ENCODE results near the gene LAPTM4A.
"Not testable (repeated sequence)": the region's sequence is repeated elsewhere in the genome, so short reads cannot be mapped to it uniquely, and the experiment has no call there.

LAPTM4A gene

DNA sequence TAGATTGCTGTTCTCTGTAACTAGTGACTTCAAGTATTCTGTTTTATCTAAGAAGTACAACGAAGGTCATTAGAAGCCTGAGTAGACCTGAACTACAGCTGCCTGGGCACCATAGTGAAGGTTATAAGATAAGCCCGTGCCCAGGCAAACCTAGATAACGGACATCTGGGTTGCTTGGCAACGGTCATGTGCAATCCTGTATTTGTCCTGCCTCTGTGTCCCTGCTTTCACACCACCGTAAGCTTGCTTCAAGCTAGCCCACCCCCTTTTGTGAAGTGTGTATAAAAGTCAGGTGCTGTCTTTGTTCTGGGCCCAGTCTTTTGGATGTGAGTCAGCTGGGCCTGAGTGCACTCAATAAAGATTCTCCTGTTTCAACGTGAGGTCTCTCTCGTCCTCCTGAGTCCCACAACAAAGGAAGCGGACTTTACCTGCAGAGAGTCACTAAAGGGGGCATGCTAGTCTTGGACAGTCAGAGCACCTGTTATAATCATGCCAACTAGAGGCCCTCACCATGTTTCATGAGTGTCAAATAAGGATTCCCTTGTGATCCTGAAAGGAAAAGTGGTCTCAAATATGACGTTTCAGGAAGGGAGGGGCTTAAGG lies 22.7 kb upstream of the LAPTM4A start:
- not testable (repeated sequence) for H3K4me3 ChIP-seq (ENCODE audit: low read depth, low read length); H3K27ac ChIP-seq (ENCODE audit: low read depth, low read length); H3K36me3 ChIP-seq (ENCODE audit: control insufficient read depth, insufficient read depth, low read length); H3K9ac ChIP-seq (ENCODE audit: low read length); H3K27me3 ChIP-seq (ENCODE audit: control insufficient read depth, insufficient read depth, low read length); H3K9me3 ChIP-seq (ENCODE audit: control insufficient read depth, insufficient read depth, low read depth, low read length)
- peaks cover 15% of the 10 kb centered on the region for H3K4me1 ChIP-seq (ENCODE audit: control insufficient read depth, insufficient read depth, low read length)

GRCh38 chr2:20073460-20073859 lies 22.0 kb upstream of the LAPTM4A start:
- Histone ChIP-seq H3K9me3 (ENCODE audit: control insufficient read depth, insufficient read depth, low read depth, low read length) (no peaks in the 10 kb centered on the region), H3K36me3 (ENCODE audit: control insufficient read depth, insufficient read depth, low read length) (no peaks in the 10 kb centered on the region), H3K9ac (ENCODE audit: low read length) (no peak overlapping the region), H3K4me1 (ENCODE audit: control insufficient read depth, insufficient read depth, low read length) (peaks cover 15% of the 10 kb centered on the region), H3K27ac (ENCODE audit: low read depth, low read length) (no peak overlapping the region), H3K27me3 (ENCODE audit: control insufficient read depth, insufficient read depth, low read length) (no peaks in the 10 kb centered on the region), H3K4me3 (ENCODE audit: low read depth, low read length) (no peak overlapping the region)

DNA sequence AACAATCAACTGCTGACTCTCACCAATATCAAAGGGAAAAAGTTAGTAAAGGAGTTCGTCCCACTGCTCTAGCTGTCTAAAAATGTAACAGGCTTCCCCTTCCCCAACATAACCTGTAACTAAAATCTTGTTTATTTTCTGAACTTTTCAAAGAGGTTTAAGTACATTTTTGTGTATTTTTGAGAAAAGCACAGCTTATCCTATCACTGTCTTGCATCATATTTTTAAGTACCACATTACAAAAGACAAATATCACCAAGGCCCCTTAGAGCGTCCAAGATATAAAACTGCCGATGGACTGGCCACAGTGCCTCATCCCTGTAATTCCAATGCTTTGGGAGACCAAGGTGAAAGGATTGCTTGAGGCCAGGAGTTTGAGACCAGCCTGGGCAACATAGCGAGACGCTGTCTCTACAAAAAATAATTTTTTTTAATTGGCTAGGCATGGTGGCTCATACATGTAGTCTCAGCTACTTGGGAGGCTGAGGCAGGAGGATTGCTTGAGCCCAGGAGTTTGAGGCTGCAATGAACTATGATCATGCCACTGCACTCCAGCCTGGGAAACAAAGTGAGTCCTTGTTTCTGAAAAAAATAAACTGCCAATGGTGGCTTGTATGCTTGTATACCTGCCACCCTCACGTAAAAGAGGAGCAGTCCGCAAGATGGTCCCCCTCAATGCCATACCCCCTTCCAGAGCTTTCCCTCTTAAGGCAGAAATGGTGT lies 21.2 kb upstream of the LAPTM4A start:
- Histone ChIP-seq H3K4me3 (ENCODE audit: low read depth, low read length) (no peak overlapping the region), H3K27ac (ENCODE audit: low read depth, low read length) (peak overlapping the region; percentile 16; the same call in 1 of the 2 replicates), H3K9ac (ENCODE audit: low read length) (no peak overlapping the region), H3K4me1 (ENCODE audit: control insufficient read depth, insufficient read depth, low read length) (peaks cover 15% of the 10 kb centered on the region), H3K36me3 (ENCODE audit: control insufficient read depth, insufficient read depth, low read length) (no peaks in the 10 kb centered on the region), H3K27me3 (ENCODE audit: control insufficient read depth, insufficient read depth, low read length) (no peaks in the 10 kb centered on the region), H3K9me3 (ENCODE audit: control insufficient read depth, insufficient read depth, low read depth, low read length) (0 out of 2 replicates have a peak, but pooled peaks cover under 1% of the 10 kb centered on the region)

DNA sequence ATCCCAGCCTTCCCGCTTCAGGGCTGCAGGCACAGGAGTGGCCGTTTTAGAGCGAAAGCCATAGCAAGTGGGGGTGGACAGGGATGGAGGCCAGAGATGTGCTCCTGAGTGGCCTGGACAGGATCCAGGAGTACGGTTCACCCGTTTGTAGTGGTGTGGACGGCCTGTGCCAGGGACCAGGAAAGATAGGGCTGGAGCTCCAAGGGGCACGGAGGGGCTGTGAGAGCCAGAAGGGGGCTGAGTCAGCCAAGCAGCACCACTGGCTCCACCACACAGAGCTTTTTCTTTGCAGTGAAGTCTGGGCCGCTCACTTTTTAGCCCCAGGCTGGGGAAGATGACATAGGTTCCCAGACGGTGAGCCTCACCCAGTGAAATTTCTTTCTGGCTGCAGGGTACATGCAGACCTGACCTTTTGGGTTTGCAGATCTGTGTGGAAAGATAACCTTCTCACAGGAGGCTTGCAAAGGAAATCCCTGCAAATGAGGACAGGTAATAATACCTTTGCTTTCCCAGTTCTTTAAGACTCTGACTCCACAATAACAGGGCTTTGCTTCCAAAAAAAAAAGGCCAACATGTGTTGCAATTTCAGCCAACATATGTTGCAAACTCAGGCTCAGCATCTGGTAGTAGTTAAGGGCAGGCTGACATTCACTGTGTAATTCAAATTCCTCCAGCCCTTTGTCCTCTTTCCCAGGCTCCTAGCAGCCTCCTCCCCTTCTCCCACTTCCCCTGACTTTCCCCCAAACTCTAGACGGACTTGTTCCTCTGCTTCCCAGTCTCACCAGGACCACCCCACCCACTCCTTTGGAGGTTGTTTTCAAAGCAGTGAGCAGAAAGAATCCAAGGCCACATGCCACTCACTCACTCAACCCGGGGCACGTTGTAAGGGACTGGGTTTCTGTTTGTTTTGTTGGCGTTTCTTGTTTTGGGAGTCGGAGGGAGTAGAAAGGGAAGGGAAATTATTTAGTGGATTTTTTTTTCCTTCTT lies 20.3 kb upstream of the LAPTM4A start:
- peak overlapping the region; percentile 16; the same call in 1 of the 2 replicates for H3K27ac ChIP-seq (ENCODE audit: low read depth, low read length)
- H3K4me3 ChIP-seq (ENCODE audit: low read depth, low read length) = no peak overlapping the region
- peak overlapping the region; percentile 49 for H3K9ac ChIP-seq (ENCODE audit: low read length)
- no peaks in the 10 kb centered on the region for H3K36me3 ChIP-seq (ENCODE audit: control insufficient read depth, insufficient read depth, low read length)
- H3K9me3 ChIP-seq (ENCODE audit: control insufficient read depth, insufficient read depth, low read depth, low read length) = 0 out of 2 replicates have a peak, but pooled peaks cover 4% of the 10 kb centered on the region
- H3K4me1 ChIP-seq (ENCODE audit: control insufficient read depth, insufficient read depth, low read length) = peaks cover 15% of the 10 kb centered on the region
- H3K27me3 ChIP-seq (ENCODE audit: control insufficient read depth, insufficient read depth, low read length) = no peaks in the 10 kb centered on the region

DNA sequence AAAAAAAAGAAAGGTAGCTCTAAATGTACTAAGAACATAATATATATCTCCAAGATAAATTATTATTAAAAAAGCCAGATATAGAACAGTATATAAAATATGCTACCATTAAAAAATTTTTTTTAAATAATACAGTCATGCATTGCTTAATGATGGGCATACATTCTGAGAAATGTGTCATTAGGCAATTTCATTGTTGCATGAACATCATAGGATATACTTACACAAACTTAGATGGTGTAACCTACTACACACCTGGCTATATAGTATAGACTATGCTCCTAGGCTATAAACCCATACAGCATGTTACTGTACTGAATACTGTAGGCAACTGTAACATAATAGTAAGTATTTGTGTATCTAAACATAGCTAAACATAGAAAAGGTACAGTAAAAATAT lies 18.3 kb upstream of the LAPTM4A start:
- Histone ChIP-seq H3K9ac (ENCODE audit: low read length) (no peak overlapping the region), H3K36me3 (ENCODE audit: control insufficient read depth, insufficient read depth, low read length) (no peaks in the 10 kb centered on the region), H3K27ac (ENCODE audit: low read depth, low read length) (no peak overlapping the region), H3K27me3 (ENCODE audit: control insufficient read depth, insufficient read depth, low read length) (no peaks in the 10 kb centered on the region), H3K4me3 (ENCODE audit: low read depth, low read length) (no peak overlapping the region), H3K4me1 (ENCODE audit: control insufficient read depth, insufficient read depth, low read length) (peaks cover 15% of the 10 kb centered on the region), H3K9me3 (ENCODE audit: control insufficient read depth, insufficient read depth, low read depth, low read length) (0 out of 2 replicates have a peak, but pooled peaks cover 4% of the 10 kb centered on the region)

DNA sequence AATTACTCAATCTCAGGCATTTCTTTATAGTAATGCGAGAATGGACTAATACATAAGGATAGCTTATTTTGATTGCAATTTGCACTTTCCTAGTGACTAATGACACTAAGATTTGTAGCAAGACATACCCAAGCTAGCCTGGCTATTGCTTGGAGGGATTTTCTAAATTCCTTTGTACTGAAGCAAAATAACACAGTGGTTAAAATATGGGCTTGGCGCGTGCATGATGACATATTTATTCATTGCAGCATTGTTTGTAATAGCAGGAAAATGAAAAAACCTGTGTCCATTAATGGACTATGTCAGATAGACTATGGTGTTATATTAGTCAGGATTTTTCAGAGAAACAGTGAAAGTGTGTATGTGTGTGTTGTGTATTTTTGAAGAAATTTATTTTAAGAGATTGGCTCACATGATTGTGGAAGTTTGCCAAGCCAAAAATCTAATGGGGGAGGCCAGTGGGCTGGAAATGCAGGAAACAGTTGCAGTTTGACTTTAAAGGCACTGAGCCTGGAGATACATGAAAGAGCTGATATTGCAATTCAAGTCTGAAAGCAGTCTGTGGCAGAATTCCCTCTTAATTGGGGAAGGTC lies 16.7 kb upstream of the LAPTM4A start:
- Histone ChIP-seq H3K9me3 (ENCODE audit: control insufficient read depth, insufficient read depth, low read depth, low read length) (0 out of 2 replicates have a peak, but pooled peaks cover 4% of the 10 kb centered on the region), H3K4me3 (ENCODE audit: low read depth, low read length) (no peak overlapping the region), H3K36me3 (ENCODE audit: control insufficient read depth, insufficient read depth, low read length) (no peaks in the 10 kb centered on the region), H3K4me1 (ENCODE audit: control insufficient read depth, insufficient read depth, low read length) (peaks cover 15% of the 10 kb centered on the region), H3K9ac (ENCODE audit: low read length) (no peak overlapping the region), H3K27me3 (ENCODE audit: control insufficient read depth, insufficient read depth, low read length) (no peaks in the 10 kb centered on the region), H3K27ac (ENCODE audit: low read depth, low read length) (no peak overlapping the region)

DNA sequence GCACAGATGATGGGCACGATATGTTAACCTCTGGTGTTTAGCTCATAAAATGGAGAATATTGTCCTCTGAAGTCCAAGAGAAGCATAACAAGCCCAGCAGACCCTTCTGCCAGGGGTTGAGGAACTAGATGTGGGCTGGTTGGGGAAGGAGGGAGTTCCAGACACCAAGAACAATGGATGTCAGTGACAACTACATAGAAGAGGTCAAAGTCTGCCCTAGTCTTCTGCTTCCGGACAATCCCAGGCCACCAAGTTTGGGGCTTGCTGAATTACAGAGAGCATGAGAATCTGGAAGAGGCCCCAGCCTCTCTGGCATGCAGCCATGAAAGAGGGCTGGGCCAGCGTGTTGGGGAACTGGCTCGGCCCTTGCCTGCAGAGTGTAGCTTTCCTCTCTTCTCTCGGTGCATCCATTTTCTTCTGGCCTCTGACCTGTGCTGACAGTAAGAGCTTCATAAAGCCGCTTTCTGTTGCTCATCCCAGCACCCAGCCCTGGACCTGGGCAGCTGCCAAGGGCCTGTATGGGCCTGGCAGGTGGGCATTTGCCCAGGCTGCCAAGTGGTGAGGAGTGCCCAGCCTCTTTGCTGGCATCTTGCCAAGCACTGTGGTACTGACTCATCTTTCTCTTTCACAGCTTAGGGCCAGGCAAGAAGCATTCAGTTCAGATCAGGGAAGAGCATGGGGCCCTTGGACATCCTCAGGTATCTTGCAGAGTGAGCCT lies 14.6 kb upstream of the LAPTM4A start:
- H3K4me3 ChIP-seq (ENCODE audit: low read depth, low read length) = no peak overlapping the region
- no peaks in the 10 kb centered on the region for H3K27me3 ChIP-seq (ENCODE audit: control insufficient read depth, insufficient read depth, low read length)
- H3K9me3 ChIP-seq (ENCODE audit: control insufficient read depth, insufficient read depth, low read depth, low read length) = 0 out of 2 replicates have a peak, but pooled peaks cover 4% of the 10 kb centered on the region
- H3K9ac ChIP-seq (ENCODE audit: low read length) = no peak overlapping the region
- no peaks in the 10 kb centered on the region for H3K4me1 ChIP-seq (ENCODE audit: control insufficient read depth, insufficient read depth, low read length)
- H3K36me3 ChIP-seq (ENCODE audit: control insufficient read depth, insufficient read depth, low read length) = no peaks in the 10 kb centered on the region
- H3K27ac ChIP-seq (ENCODE audit: low read depth, low read length) = no peak overlapping the region

DNA sequence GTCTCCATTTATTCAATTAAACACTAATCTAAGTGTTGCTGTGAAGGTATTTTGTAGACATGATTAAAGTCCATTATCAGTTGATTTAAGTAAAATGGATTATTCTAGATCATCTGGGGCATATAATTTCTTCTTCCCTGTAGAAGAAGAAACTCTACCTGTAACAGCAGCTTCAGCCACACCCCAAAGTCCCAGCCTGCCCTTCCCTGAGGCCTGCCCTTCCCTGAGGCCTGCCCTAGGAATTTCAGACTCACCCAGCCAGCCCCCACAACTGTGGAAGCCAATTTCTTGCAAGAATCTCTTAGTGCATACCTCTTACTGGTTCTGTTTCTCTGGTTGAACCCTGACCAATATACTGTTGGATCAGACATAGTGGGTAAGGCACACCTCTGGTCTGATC lies 13.4 kb upstream of the LAPTM4A start:
- H3K27me3 ChIP-seq (ENCODE audit: control insufficient read depth, insufficient read depth, low read length) = no peaks in the 10 kb centered on the region

DNA sequence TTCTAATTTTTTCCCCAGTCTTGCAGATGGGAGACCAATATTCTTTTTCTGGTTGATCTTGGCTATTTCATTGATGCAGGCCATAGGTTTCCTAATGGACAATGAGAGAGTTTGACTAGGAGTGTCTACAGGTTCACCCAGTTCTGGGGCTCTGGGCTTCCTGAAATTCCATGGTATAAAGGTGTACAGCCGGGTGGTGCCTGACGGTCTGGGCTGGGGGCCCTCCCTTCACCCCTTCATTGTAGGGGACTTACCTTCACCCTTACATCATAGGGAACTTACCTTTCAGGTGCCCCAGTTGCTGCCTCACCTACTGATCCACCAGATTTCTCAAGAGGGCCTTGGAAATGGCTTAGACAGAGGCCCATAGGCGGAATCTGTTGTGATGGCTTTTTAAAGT lies 13.0 kb upstream of the LAPTM4A start:
- Histone ChIP-seq H3K27me3 (ENCODE audit: control insufficient read depth, insufficient read depth, low read length) (no peaks in the 10 kb centered on the region), H3K9me3 (ENCODE audit: control insufficient read depth, insufficient read depth, low read depth, low read length) (0 out of 2 replicates have a peak, but pooled peaks cover 4% of the 10 kb centered on the region), H3K27ac (ENCODE audit: low read depth, low read length) (no peak overlapping the region)

More for the DNA sequence above, 13.4 kb upstream of the LAPTM4A start:
- Histone ChIP-seq H3K9me3 (ENCODE audit: control insufficient read depth, insufficient read depth, low read depth, low read length) (0 out of 2 replicates have a peak, but pooled peaks cover 4% of the 10 kb centered on the region), H3K4me3 (ENCODE audit: low read depth, low read length) (no peak overlapping the region), H3K36me3 (ENCODE audit: control insufficient read depth, insufficient read depth, low read length) (no peaks in the 10 kb centered on the region), H3K9ac (ENCODE audit: low read length) (no peak overlapping the region), H3K4me1 (ENCODE audit: control insufficient read depth, insufficient read depth, low read length) (no peaks in the 10 kb centered on the region), H3K27ac (ENCODE audit: low read depth, low read length) (no peak overlapping the region)

More for the DNA sequence above, 13.0 kb upstream of the LAPTM4A start:
- H3K36me3 ChIP-seq (ENCODE audit: control insufficient read depth, insufficient read depth, low read length) = no peaks in the 10 kb centered on the region
- no peaks in the 10 kb centered on the region for H3K4me1 ChIP-seq (ENCODE audit: control insufficient read depth, insufficient read depth, low read length)
- no peak overlapping the region for H3K9ac ChIP-seq (ENCODE audit: low read length)
- H3K4me3 ChIP-seq (ENCODE audit: low read depth, low read length) = no peak overlapping the region
